ENCODE data around the gene PTPRE.

The PTPRE gene

GRCh38 chr10:127875916-127876315 is 31.0 kb upstream of the PTPRE start:
- TF ChIP-seq POLR2AphosphoS5 (IDR thresholded peaks at IDR 0.05; ENCODE audit: low read depth, low read length), result no peak
- TF ChIP-seq SIN3A (IDR thresholded peaks at IDR 0.05; ENCODE audit: borderline replicate concordance, insufficient read depth, low read length), result no peak
- no peak for TF ChIP-seq REST (IDR thresholded peaks at IDR 0.05; ENCODE audit: insufficient read depth in 1 of 2, low read depth in 2 of 2, low read length in 2 of 2)
- TF ChIP-seq FOXP2 (optimal IDR thresholded peaks at IDR 0.05; ENCODE audit: borderline replicate concordance, extremely low read depth, extremely low read length, insufficient read depth), result no peak
- TF ChIP-seq TAF1 (IDR thresholded peaks at IDR 0.05; ENCODE audit: borderline replicate concordance, insufficient read depth, low read length), result no peak

- TF ChIP-seq TAF1 (IDR thresholded peaks at IDR 0.05; ENCODE audit: borderline replicate concordance, insufficient read depth, low read length) (no peak), REST (IDR thresholded peaks at IDR 0.05; ENCODE audit: insufficient read depth in 1 of 2, low read depth in 2 of 2, low read length in 2 of 2) (no peak), SIN3A (IDR thresholded peaks at IDR 0.05; ENCODE audit: borderline replicate concordance, insufficient read depth, low read length) (no peak), POLR2AphosphoS5 (IDR thresholded peaks at IDR 0.05; ENCODE audit: low read depth, low read length) (no peak), FOXP2 (optimal IDR thresholded peaks at IDR 0.05; ENCODE audit: borderline replicate concordance, extremely low read depth, extremely low read length, insufficient read depth) (no peak)
Measured at GRCh38 chr10:127877116-127877515, 29.8 kb upstream of the PTPRE start.

- no peak for TF ChIP-seq SIN3A (IDR thresholded peaks at IDR 0.05; ENCODE audit: borderline replicate concordance, insufficient read depth, low read length)
- TF ChIP-seq REST (IDR thresholded peaks at IDR 0.05; ENCODE audit: insufficient read depth in 1 of 2, low read depth in 2 of 2, low read length in 2 of 2), result no peak
- no peak for TF ChIP-seq TAF1 (IDR thresholded peaks at IDR 0.05; ENCODE audit: borderline replicate concordance, insufficient read depth, low read length)
- TF ChIP-seq POLR2AphosphoS5 (IDR thresholded peaks at IDR 0.05; ENCODE audit: low read depth, low read length), result no peak
Measured at GRCh38 chr10:127877699-127878098, 29.2 kb upstream of the PTPRE start.

GRCh38 chr10:127878475-127879055 is 28.3 kb upstream of the PTPRE start:
- TF ChIP-seq FOXP2 (optimal IDR thresholded peaks at IDR 0.05; ENCODE audit: borderline replicate concordance, extremely low read depth, extremely low read length, insufficient read depth) (no peak), TAF1 (IDR thresholded peaks at IDR 0.05; ENCODE audit: borderline replicate concordance, insufficient read depth, low read length) (no peak), SIN3A (IDR thresholded peaks at IDR 0.05; ENCODE audit: borderline replicate concordance, insufficient read depth, low read length) (no peak), POLR2AphosphoS5 (IDR thresholded peaks at IDR 0.05; ENCODE audit: low read depth, low read length) (no peak), REST (IDR thresholded peaks at IDR 0.05; ENCODE audit: insufficient read depth in 1 of 2, low read depth in 2 of 2, low read length in 2 of 2) (no peak)

GRCh38 chr10:127880557-127880956 is 26.3 kb upstream of the PTPRE start:
- no peak for TF ChIP-seq FOXP2 (optimal IDR thresholded peaks at IDR 0.05; ENCODE audit: borderline replicate concordance, extremely low read depth, extremely low read length, insufficient read depth)
- TF ChIP-seq SIN3A (IDR thresholded peaks at IDR 0.05; ENCODE audit: borderline replicate concordance, insufficient read depth, low read length), result no peak
- TF ChIP-seq REST (IDR thresholded peaks at IDR 0.05; ENCODE audit: insufficient read depth in 1 of 2, low read depth in 2 of 2, low read length in 2 of 2), result no peak
- TF ChIP-seq POLR2AphosphoS5 (IDR thresholded peaks at IDR 0.05; ENCODE audit: low read depth, low read length), result no peak
- no peak for TF ChIP-seq TAF1 (IDR thresholded peaks at IDR 0.05; ENCODE audit: borderline replicate concordance, insufficient read depth, low read length)

All from PFSK-1 (cell line).